ENCODE measurements around the gene DPAGT1.

DNA sequence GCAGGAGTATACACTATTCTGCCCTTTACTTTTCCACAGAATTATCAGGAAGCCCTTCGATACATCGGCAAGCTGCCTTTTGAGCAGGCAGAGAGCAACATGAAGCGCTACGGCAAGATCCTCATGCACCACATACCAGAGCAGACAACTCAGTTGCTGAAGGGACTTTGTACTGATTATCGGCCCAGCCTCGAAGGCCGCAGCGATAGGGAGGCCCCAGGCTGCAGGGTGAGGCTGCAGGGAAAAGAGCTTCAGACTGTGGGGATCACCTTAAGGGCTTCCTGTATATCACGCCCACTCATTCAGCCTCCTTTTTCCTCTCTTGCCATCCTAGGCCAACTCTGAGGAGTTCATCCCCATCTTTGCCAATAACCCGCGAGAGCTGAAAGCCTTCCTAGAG lies 23.8 kb downstream of the DPAGT1 start:
- TF ChIP-seq ZNF274 (IDR thresholded peaks at IDR 0.05; ENCODE audit: low read depth, low read length) (no peak), YY1 (IDR thresholded peaks at IDR 0.05; ENCODE audit: insufficient read depth, insufficient read length) (no peak)

Measured in NT2/D1 (cell line).